Measurements from ENCODE around the gene RBMX.

RBMX gene

GRCh38 chrX:136835761-136836160 lies 44.8 kb downstream of the RBMX start:
- DNase-seq = no peak

GRCh38 chrX:136829413-136829812 lies 51.1 kb downstream of the RBMX start:
- DNase-seq = no peak

- DNase-seq = no peak
Measured at GRCh38 chrX:136828830-136829229, 51.7 kb downstream of the RBMX start.

GRCh38 chrX:136827026-136827425 lies 53.5 kb downstream of the RBMX start:
- DNase-seq = no peak

GRCh38 chrX:136825771-136826170 lies 54.8 kb downstream of the RBMX start:
- DNase-seq = no peak
